Measurements from ENCODE around the gene HSD17B8.

Gene HSD17B8

GRCh38 chr6:33235221-33235634, 30.8 kb downstream of the HSD17B8 start:
- Histone ChIP-seq H3K4me3 (replicated peaks; ENCODE audit: insufficient read depth, low read length) (no peak overlapping the region), H3K27ac (replicated peaks) (no peak overlapping the region), H3K27me3 (ENCODE audit: insufficient read depth, poor library complexity, severe bottlenecking) (no peaks in the 10 kb centered on the region)
- TF ChIP-seq POLR2AphosphoS5 (IDR thresholded peaks at IDR 0.05; ENCODE audit: low read depth): no peak
- no peak for TF ChIP-seq REST (IDR thresholded peaks at IDR 0.05; ENCODE audit: insufficient replicate concordance, low read depth)
- TF ChIP-seq CTCF (IDR thresholded peaks at IDR 0.05; ENCODE audit: insufficient read depth, low read length): no peak
- TF ChIP-seq SPI1 (IDR thresholded peaks at IDR 0.05; ENCODE audit: borderline replicate concordance, low read depth): no peak
- no peak for DNase-seq (ENCODE audit: low read depth in 1 of 2, low spot score in 1 of 2)

GRCh38 chr6:33236328-33236727, 31.9 kb downstream of the HSD17B8 start:
- DNase-seq (ENCODE audit: low read depth in 1 of 2, low spot score in 1 of 2): no peak
- TF ChIP-seq CTCF (IDR thresholded peaks at IDR 0.05; ENCODE audit: insufficient read depth, low read length) (no peak), POLR2AphosphoS5 (IDR thresholded peaks at IDR 0.05; ENCODE audit: low read depth) (no peak), SPI1 (IDR thresholded peaks at IDR 0.05; ENCODE audit: borderline replicate concordance, low read depth) (no peak), REST (IDR thresholded peaks at IDR 0.05; ENCODE audit: insufficient replicate concordance, low read depth) (no peak), GABPA (IDR thresholded peaks at IDR 0.05; ENCODE audit: low read depth) (no peak)
- H3K27ac ChIP-seq (replicated peaks): no peak overlapping the region
- no peaks in the 10 kb centered on the region for H3K27me3 ChIP-seq (ENCODE audit: insufficient read depth, poor library complexity, severe bottlenecking)
- no peak overlapping the region for H3K4me3 ChIP-seq (replicated peaks; ENCODE audit: insufficient read depth, low read length)

GRCh38 chr6:33236852-33237251, 32.4 kb downstream of the HSD17B8 start:
- DNase-seq (ENCODE audit: low read depth in 1 of 2, low spot score in 1 of 2): no peak
- Histone ChIP-seq H3K4me3 (replicated peaks; ENCODE audit: insufficient read depth, low read length) (no peak overlapping the region), H3K27me3 (ENCODE audit: insufficient read depth, poor library complexity, severe bottlenecking) (no peaks in the 10 kb centered on the region), H3K27ac (replicated peaks) (no peak overlapping the region)
- TF ChIP-seq SPI1 (IDR thresholded peaks at IDR 0.05; ENCODE audit: borderline replicate concordance, low read depth) (no peak), REST (IDR thresholded peaks at IDR 0.05; ENCODE audit: insufficient replicate concordance, low read depth) (no peak)

GRCh38 chr6:33237741-33238140, 33.3 kb downstream of the HSD17B8 start:
- DNase-seq (ENCODE audit: low read depth in 1 of 2, low spot score in 1 of 2): no peak
- Histone ChIP-seq H3K27ac (replicated peaks) (no peak overlapping the region), H3K27me3 (ENCODE audit: insufficient read depth, poor library complexity, severe bottlenecking) (no peaks in the 10 kb centered on the region), H3K4me3 (replicated peaks; ENCODE audit: insufficient read depth, low read length) (no peak overlapping the region)
- TF ChIP-seq REST (IDR thresholded peaks at IDR 0.05; ENCODE audit: insufficient replicate concordance, low read depth) (no peak), POLR2AphosphoS5 (IDR thresholded peaks at IDR 0.05; ENCODE audit: low read depth) (no peak), GABPA (IDR thresholded peaks at IDR 0.05; ENCODE audit: low read depth) (no peak), CTCF (IDR thresholded peaks at IDR 0.05; ENCODE audit: insufficient read depth, low read length) (no peak), SPI1 (IDR thresholded peaks at IDR 0.05; ENCODE audit: borderline replicate concordance, low read depth) (no peak)
